RPMI7951 (cell line): ENCODE measurements around the gene UBAC2. TPM values are rescaled to one million over a fixed set of nuclear protein-coding genes. Genes with fewer than 3 reads are reported as not detected.
"Not testable (repeated sequence)": the region's sequence is repeated elsewhere in the genome, so short reads cannot be mapped to it uniquely, and the experiment has no call there.

Source experiments
- DNase-seq: peaks from one replicate; pipeline ENCODE4 v3.0.0-alpha.2; 2012; ENCODE audit warnings: low read depth
- total RNA-seq: library from RNA; depleted of rRNA; stranded (reverse); fragments of >200 nt; shearing (Covaris generic); gene quantifications from 2 replicates; pipeline ENCODE4 v1.2.3, GENCODE V29; 2014

UBAC2 gene
- total RNA-seq, 1 experiment from 2014 or later, result 29.1 TPM

GRCh38 chr13:99378985-99379733, 178.5 kb downstream of the UBAC2 start:
- no peak for DNase-seq

- no peak for DNase-seq
These were observed 179.5 kb downstream of the UBAC2 start for GRCh38 chr13:99379856-99380801.

GRCh38 chr13:99380921-99381645, 180.4 kb downstream of the UBAC2 start:
- DNase-seq, result no peak

GRCh38 chr13:99381766-99382165, 181.1 kb downstream of the UBAC2 start:
- DNase-seq, result no peak

- DNase-seq, result no peak
These were observed 181.9 kb downstream of the UBAC2 start for GRCh38 chr13:99382428-99383133.

- DNase-seq, result no peak
These were observed 182.9 kb downstream of the UBAC2 start for GRCh38 chr13:99383511-99383921.

GRCh38 chr13:99383946-99384345, 183.3 kb downstream of the UBAC2 start:
- DNase-seq, result no peak

GRCh38 chr13:99384468-99384867, 183.8 kb downstream of the UBAC2 start:
- DNase-seq, result no peak

GRCh38 chr13:99385161-99385560, 184.5 kb downstream of the UBAC2 start:
- DNase-seq, result no peak

- DNase-seq, result no peak
These were observed 185.3 kb downstream of the UBAC2 start for GRCh38 chr13:99385940-99386339.

- DNase-seq, result no peak
These were observed 185.8 kb downstream of the UBAC2 start for GRCh38 chr13:99386495-99386894.

GRCh38 chr13:99386911-99387788, 186.5 kb downstream of the UBAC2 start:
- peak; percentile 19 for DNase-seq

GRCh38 chr13:99388334-99388923, 187.8 kb downstream of the UBAC2 start:
- no peak for DNase-seq

GRCh38 chr13:99389094-99389493, 188.4 kb downstream of the UBAC2 start:
- not testable (repeated sequence) for DNase-seq

GRCh38 chr13:99389520-99390304, 189.1 kb downstream of the UBAC2 start:
- DNase-seq, result no peak

- no peak for DNase-seq
These were observed 189.9 kb downstream of the UBAC2 start for GRCh38 chr13:99390601-99391000.

- no peak for DNase-seq
These were observed 191.3 kb downstream of the UBAC2 start for GRCh38 chr13:99391781-99392469.

- DNase-seq, result no peak
These were observed 191.9 kb downstream of the UBAC2 start for GRCh38 chr13:99392470-99393135.
